HG02610 (cell line): ENCODE results near the gene C12orf76.
"Not testable (repeated sequence)": the region's sequence is repeated elsewhere in the genome, so short reads cannot be mapped to it uniquely, and the experiment has no call there.

ENCODE experiments used
- ATAC-seq: cut with Tn5 transposase; IDR thresholded peaks from one replicate; pipeline ENCODE4 v1.9.1; 2021; ENCODE audit warnings: mild to moderate bottlenecking, moderate library complexity; ENCODE audit not compliant: unreplicated experiment

The C12orf76 gene

GRCh38 chr12:110023059-110023980 is 25.0 kb downstream of the C12orf76 start:
- no peak for ATAC-seq

DNA sequence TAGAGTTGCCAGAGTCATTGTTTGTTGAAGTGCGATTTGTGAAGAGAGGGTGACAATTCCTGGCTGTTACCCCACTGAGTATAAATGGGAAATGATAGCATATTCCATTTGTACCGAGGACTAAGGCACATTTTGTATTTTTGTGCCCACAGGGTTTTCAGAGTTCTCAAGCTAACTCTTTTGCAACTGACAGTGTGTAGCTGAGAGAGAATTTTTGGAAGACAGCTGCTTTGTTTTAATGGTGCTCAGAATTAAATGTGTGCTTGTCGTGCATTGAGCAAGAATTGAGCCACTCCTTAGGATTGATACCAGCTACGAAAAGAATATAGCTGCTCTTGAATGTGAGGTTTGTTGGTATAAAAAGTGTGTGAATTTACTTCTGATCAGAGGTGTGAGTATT is 27.4 kb downstream of the C12orf76 start:
- no peak for ATAC-seq

GRCh38 chr12:110015132-110015531 is 33.2 kb downstream of the C12orf76 start:
- no peak for ATAC-seq

DNA sequence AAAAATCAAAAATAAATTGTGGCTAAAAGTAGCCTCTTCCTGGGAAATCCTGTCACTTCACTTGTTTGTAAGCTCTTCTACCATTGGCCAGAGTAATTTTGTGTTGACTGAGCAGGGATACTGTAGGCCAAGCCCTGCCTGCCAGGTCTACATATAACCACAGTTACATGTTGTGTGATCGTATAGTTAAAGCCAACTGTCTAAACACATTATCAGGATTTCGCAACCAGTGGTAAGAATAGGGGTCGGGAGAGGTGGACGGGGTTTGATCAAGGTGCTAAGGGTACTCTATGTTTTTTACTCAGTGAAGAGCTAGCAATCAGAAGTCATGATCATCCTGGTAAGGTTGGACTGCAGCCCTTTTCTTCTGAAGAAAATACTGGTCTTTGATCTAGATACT is 35.7 kb downstream of the C12orf76 start:
- ATAC-seq, result no peak

DNA sequence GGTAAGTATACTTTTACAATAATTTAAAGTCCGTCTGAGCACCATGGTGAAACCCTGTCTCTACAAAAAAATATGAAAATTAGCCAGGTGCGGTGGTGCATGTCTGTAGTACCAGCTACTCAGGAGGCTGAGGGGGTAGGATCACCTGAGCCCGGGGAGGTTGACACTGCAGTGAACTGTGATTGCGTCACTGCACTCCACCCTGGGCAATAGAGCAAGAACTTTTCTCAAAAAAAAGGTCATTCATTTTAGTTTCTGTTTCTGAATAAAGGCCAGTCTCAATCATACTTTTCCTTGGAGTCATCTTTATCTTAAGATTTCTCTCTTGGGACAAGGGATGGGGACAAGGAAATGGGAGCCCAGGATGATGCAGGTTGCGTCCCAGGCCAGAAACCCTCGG is 36.2 kb downstream of the C12orf76 start:
- ATAC-seq, result peak; percentile 56

DNA sequence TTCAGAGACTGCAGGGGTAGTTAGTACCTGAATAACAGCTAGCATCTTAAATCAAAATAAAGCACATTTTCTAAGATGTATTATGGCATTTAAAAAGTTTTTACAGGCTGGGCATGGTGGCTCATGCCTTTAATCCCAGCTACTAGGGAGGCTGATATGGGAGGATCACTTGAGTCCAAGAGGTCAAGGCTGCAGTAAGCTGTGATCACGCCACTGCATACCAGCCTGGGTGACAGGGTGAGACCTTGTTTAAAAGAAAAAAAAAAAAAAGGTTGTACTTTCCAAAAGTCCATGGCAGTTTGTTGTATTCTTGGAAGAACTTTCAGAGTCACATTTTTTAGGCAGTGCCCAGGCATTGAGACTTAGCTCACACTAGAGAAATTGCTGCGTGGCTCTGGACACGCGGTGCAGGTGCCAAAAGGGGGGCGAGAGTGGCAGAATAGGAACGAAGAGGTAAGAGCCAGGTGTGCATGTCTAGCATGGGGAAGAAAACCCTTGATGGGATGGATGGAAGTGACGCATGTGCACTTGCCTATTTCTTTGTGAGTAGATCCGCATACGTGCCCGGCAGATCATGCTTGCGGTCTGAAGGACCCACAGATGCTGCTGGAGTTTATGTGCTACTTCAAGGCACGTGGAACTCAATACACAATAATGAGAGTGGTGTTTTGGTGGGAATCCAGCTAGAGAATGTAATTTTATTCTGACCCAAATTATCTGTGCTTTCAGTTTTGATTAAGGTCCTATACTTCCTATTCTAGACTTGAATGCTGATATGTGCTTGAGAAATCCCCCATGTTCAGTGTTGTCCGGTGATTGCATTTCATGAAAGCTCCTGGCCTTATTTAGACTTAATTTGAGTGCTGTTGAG is 37.2 kb downstream of the C12orf76 start:
- peak; percentile 43 for ATAC-seq

- ATAC-seq, result not testable (repeated sequence)
These were observed 39.5 kb downstream of the C12orf76 start for GRCh38 chr12:110008681-110009398.

DNA sequence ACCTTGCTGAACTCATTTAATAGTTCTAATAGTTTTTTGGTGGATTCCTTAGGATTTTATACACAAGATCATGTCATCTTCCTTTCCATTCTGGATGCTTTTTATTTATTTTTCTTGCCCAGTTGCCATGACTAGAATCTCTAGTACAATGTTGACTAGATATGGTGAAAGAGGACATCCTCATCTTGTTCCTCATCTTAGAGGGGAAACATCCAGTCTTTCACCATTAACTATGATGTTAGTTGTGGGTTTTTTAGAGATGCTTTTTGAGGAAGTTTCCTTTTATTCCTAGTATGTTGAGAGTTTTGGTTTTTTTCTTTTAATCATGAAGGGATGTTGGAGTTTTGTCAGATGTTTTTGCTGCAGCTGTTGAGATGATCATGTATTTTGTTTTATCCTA is 40.4 kb downstream of the C12orf76 start:
- ATAC-seq, result no peak

GRCh38 chr12:110006115-110006514 is 42.2 kb downstream of the C12orf76 start:
- no peak for ATAC-seq

GRCh38 chr12:110005319-110005973 is 42.9 kb downstream of the C12orf76 start:
- ATAC-seq, result peak; percentile 53

DNA sequence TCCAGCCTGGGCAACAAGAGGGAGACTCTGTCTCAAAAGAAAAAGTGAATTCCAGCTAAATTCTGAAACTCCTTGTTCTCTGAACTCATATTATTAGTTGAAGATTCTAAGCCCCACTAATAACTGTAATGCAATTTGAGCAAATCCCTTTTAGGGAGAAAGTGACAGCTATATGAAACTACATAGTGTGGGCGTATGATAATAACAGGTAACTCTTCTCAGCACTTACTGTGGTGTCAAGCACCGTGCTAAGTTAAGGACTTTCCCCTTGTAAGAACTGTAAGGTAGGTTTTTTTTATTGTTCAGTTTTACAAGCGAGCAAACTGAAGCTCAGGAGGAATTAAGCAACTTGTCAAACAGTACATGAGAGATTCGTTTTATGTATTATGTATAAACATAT is 43.7 kb downstream of the C12orf76 start:
- peak; percentile 77 for ATAC-seq

- no peak for ATAC-seq
These were observed 45.4 kb downstream of the C12orf76 start for GRCh38 chr12:110002676-110003515.

- no peak for ATAC-seq
These were observed 46.7 kb downstream of the C12orf76 start for GRCh38 chr12:110001596-110001995.

DNA sequence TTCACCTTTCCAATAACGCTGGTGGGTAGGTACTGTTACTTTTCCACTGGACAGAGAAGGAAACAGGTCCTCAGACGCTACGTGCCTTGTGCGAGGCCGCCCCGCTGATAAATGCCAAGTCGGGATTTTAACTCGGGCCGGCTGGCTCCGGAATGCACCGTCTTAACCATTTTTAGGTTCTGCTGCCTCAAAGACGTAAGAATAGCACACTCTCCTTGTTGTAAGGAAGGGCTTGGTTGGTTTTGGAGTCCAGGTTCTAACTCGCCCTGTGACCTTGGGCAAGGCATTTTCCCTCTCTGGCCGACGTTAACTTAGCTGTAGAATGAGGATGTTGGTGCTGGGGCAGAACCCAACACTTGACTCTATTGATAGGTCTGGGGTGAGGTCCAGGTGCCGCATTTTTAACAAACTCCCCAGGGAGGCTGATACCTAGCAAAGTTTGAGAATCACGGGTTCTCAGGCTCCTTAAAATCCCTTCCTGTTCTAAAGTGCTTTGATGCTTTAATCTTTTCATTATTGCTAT is 48.3 kb downstream of the C12orf76 start:
- ATAC-seq, result no peak

- no peak for ATAC-seq
These were observed 48.7 kb downstream of the C12orf76 start for GRCh38 chr12:109999649-109999971.

GRCh38 chr12:109998904-109999648 is 49.2 kb downstream of the C12orf76 start, which contains the start of gene ANKRD13A:
TSS of gene ANKRD13A (plus strand) at chr12:109999430. CDS start at chr12:109999689, 259 bp downstream.
- ATAC-seq, result peak; percentile 56

GRCh38 chr12:109998241-109998903 is 50.0 kb downstream of the C12orf76 start:
- ATAC-seq, result no peak

DNA sequence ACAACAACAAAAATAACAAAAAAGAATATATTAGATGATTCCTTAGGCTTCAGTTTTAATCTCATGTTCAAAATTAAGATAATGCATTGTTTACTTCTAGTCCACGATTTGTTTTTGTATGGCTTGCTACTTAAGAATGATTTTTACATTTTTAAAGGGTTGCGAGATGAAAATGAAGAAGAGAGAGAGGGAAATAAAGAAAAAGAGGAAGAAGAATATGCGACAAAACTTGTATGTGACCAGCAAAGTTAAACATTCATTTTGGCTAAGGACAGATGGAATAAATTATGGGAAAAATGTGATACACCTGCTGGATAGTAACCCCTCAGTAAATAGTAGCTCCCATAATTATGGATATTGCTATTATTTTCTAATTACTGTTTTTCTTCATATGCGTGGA is 50.9 kb downstream of the C12orf76 start:
- no peak for ATAC-seq
